ENCODE data around the gene SELENON.

SELENON gene

DNA sequence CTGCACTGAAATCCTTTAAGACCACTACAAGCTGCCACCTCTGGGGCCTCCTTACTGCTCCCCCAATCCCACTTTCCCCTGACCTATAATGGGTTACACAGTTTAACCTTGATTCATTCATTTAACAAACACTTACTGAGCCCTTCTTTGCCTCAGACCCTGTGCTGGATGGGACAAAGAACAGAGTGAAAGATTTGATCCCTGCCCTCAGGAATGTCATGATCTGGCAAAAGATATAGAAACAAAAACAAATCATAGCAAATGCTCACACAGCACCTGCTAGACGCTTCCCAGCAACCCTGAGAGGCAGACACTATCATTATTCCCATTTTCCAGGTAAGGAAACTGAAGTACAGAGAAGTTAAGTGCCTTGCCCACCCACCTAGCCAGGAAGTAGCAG is 66.3 kb downstream of the SELENON start:
- TF ChIP-seq POLR2A (IDR thresholded peaks at IDR 0.05; ENCODE audit: low read depth, low read length), result no peak
- no peak for TF ChIP-seq POU2F2 (IDR thresholded peaks at IDR 0.05; ENCODE audit: low read depth, low read length)
- TF ChIP-seq PAX5 (IDR thresholded peaks at IDR 0.05; ENCODE audit: insufficient read depth, low read length, severe bottlenecking), result no peak
- no peak for TF ChIP-seq SPI1 (IDR thresholded peaks at IDR 0.05; ENCODE audit: low read depth, low read length)
- no peak for TF ChIP-seq POLR2AphosphoS5 (IDR thresholded peaks at IDR 0.05; ENCODE audit: low read depth, low read length)
- TF ChIP-seq TAF1 (IDR thresholded peaks at IDR 0.05; ENCODE audit: low read depth, low read length), result no peak

GRCh38 chr1:25867210-25867991 is 67.4 kb downstream of the SELENON start:
- no peak for TF ChIP-seq PAX5 (IDR thresholded peaks at IDR 0.05; ENCODE audit: insufficient read depth, low read length, severe bottlenecking)
- FAIRE-seq (no peak), DNase-seq (ENCODE audit: insufficient read length, low spot score) (no peak)

More for the DNA sequence above, 66.3 kb downstream of the SELENON start:
- no peak for FAIRE-seq
- DNase-seq (ENCODE audit: insufficient read length, low spot score), result no peak

Data from GM12891 (cell line).